K562 (cell line): ENCODE data around the gene INTS4. TPM values are rescaled to one million over a fixed set of nuclear protein-coding genes. Genes with fewer than 3 reads are reported as not detected.
A peak's percentile ranks its signal among the peaks of the same experiment; 100 is the strongest.

Source experiments
- CHD1 ChIP-seq: fragments of 200-600 bp; sonication (generic); IDR thresholded peaks from one replicate; pipeline ENCODE4 v1.6.1; 2012; ENCODE audit warnings: mild to moderate bottlenecking, moderate library complexity, low read length, inconsistent platforms
- DNMT1 ChIP-seq: fragments of 450-650 bp; IDR thresholded peaks from 2 replicates; pipeline ENCODE4 v1.6.1; 2016; ENCODE audit warnings: antibody characterized with exemption, mild to moderate bottlenecking
- ERF ChIP-seq: fragments of 450-650 bp; formaldehyde crosslinking; IDR thresholded peaks from 2 replicates; pipeline ENCODE4 v1.4.0; 2020; ENCODE audit warnings: mild to moderate bottlenecking, mixed read lengths
- GTF2E2 ChIP-seq: fragments of 200-800 bp; sonication (Bioruptor generic); IDR thresholded peaks from 2 replicates; pipeline ENCODE4 v1.6.1; 2016; ENCODE audit warnings: missing genetic modification characterization, missing compliant biosample characterization
- IRF9 ChIP-seq: fragments of 450-650 bp; IDR thresholded peaks from 2 replicates; pipeline ENCODE4 v1.6.1; 2016; ENCODE audit warnings: missing biosample characterization, missing genetic modification characterization
- NCOR1 ChIP-seq: fragments of 450-650 bp; IDR thresholded peaks from 2 replicates; pipeline ENCODE4 v1.6.1; 2016; ENCODE audit warnings: mild to moderate bottlenecking, moderate library complexity
- NR2C1 ChIP-seq, 2 experiments: fragments of 450-650 bp; IDR thresholded peaks; 2 replicates each; pipeline ENCODE4 v1.6.1; 2017; ENCODE audit warnings: mild to moderate bottlenecking in 2 of 2, antibody characterized with exemption in 1 of 2, inconsistent platforms in 1 of 2, missing compliant biosample characterization in 1 of 2, missing genetic modification characterization in 1 of 2
- PKNOX1 ChIP-seq: fragments of 450-650 bp; IDR thresholded peaks from 2 replicates; pipeline ENCODE4 v1.6.1; 2016
- SIRT6 ChIP-seq: IDR thresholded peaks from one replicate; pipeline ENCODE4 v1.6.1; 2012; ENCODE audit warnings: low read depth, mild to moderate bottlenecking, control low read depth, inconsistent platforms, low read length, moderate library complexity
- SMARCB1 ChIP-seq: IDR thresholded peaks from 2 replicates; pipeline ENCODE4 v1.6.1; 2011; ENCODE audit warnings: improper control_type of control experiment, low read depth; ENCODE audit not compliant: insufficient read length
- SOX6 ChIP-seq: fragments of 450-650 bp; IDR thresholded peaks from 2 replicates; pipeline ENCODE4 v1.6.1; 2014; ENCODE audit warnings: mild to moderate bottlenecking
- ZKSCAN1 ChIP-seq: fragments of 150-350 bp; IDR thresholded peaks from 2 replicates; pipeline ENCODE4 v1.6.1; 2016; ENCODE audit warnings: low read depth, low read length
- ZNF318 ChIP-seq, 2 experiments: fragments of 450-650 bp; IDR thresholded peaks; 2 replicates each; pipeline ENCODE4 v1.6.1; 2016; ENCODE audit warnings: mild to moderate bottlenecking in 2 of 2, borderline replicate concordance in 1 of 2, low read depth in 1 of 2, moderate library complexity in 1 of 2
- ZNF644 ChIP-seq: fragments of 200-800 bp; sonication (Bioruptor generic); IDR thresholded peaks from 2 replicates; pipeline ENCODE4 v1.6.1; 2016; ENCODE audit warnings: low read depth, missing genetic modification characterization, missing compliant biosample characterization
- ZSCAN32 ChIP-seq: fragments of 450-650 bp; formaldehyde crosslinking; IDR thresholded peaks from 2 replicates; pipeline ENCODE4 v1.4.0; 2020; ENCODE audit warnings: mild to moderate bottlenecking, moderate library complexity
- polyA plus RNA-seq, 8 experiments: library from polyadenylated mRNA; depleted of rRNA in 4 of 8; stranded (reverse) in 5 of 8; unstranded in 3 of 8; fragments of >200 nt; fragmentation: Nextera tagmentation in 2 of 8; fragmentation: Illumina TruSeq in 1 of 8; extraction: Ambion mirVana in 2 of 8; extraction: Trizol in 1 of 8; gene quantifications; 2 replicates each; pipeline versions ENCODE4 v1.2.1 to v1.2.3, GENCODE V29; 2011 to 2014; ENCODE audit warnings: inconsistent platforms in 1 of 8, missing spikeins in 1 of 8
- total RNA-seq, 7 experiments: library from RNA; depleted of rRNA in 6 of 7; stranded (reverse); fragments of >200 nt in 6 of 7; fragmentation: Illumina TruSeq in 2 of 7; extraction: Trizol in 2 of 7; gene quantifications; 2 replicates each; pipeline versions ENCODE4 v1.2.1 to v1.2.3, GENCODE V29; 2011 to 2021; ENCODE audit warnings: low replicate concordance in 1 of 7
- TF ChIP-seq, protein P1 (sequence below), 3 experiments: IDR thresholded peaks in 2 of 3; conservative IDR thresholded peaks in 1 of 3; 2 replicates each; pipeline ENCODE4 v1.5.1; 2011 to 2012; ENCODE audit warnings: low read length in 3 of 3, mild to moderate bottlenecking in 3 of 3, control low read depth in 2 of 3, improper control_type of control experiment in 1 of 3, inconsistent platforms in 1 of 3, low read depth in 1 of 3, mixed read lengths in 1 of 3, moderate library complexity in 1 of 3; ENCODE audit not compliant: insufficient read depth in 2 of 3

INTS4 gene
- total and polyA plus RNA-seq, 9 of the 15 experiments (the other 6 are each of a cell fraction or from before 2014, with no cell fraction given), result 28.4 to 53.4 (median 44.5) TPM

GRCh38 chr11:78041843-78042440 is 47.5 kb upstream of the INTS4 start (continued):
- TF ChIP-seq PKNOX1, result no peak
- TF ChIP-seq, protein P1, sequence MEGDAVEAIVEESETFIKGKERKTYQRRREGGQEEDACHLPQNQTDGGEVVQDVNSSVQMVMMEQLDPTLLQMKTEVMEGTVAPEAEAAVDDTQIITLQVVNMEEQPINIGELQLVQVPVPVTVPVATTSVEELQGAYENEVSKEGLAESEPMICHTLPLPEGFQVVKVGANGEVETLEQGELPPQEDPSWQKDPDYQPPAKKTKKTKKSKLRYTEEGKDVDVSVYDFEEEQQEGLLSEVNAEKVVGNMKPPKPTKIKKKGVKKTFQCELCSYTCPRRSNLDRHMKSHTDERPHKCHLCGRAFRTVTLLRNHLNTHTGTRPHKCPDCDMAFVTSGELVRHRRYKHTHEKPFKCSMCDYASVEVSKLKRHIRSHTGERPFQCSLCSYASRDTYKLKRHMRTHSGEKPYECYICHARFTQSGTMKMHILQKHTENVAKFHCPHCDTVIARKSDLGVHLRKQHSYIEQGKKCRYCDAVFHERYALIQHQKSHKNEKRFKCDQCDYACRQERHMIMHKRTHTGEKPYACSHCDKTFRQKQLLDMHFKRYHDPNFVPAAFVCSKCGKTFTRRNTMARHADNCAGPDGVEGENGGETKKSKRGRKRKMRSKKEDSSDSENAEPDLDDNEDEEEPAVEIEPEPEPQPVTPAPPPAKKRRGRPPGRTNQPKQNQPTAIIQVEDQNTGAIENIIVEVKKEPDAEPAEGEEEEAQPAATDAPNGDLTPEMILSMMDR (IDR thresholded peaks at IDR 0.05 in 2 of 3, conservative IDR thresholded peaks at IDR 0.05 in 1 of 3; ENCODE audit: insufficient read depth in 2 of 3, low read depth in 1 of 3, low read length in 3 of 3), result no peak
- no peak for TF ChIP-seq SIRT6
- TF ChIP-seq ZSCAN32, result no peak
- TF ChIP-seq CHD1, result no peak
- no peak for TF ChIP-seq ZKSCAN1
- TF ChIP-seq SOX6, result no peak
- TF ChIP-seq IRF9 (tag), result peak; percentile 66; the same call in 1 of the 2 replicates
- TF ChIP-seq ZNF644, result 0 out of 2 replicates have a peak, but pooled peaks have one; percentile 29
- no peak for TF ChIP-seq NR2C1 (IDR thresholded peaks at IDR 0.05)
- TF ChIP-seq NR2C1 (tag; IDR thresholded peaks at IDR 0.05), result peak; percentile 65; the same call in 1 of the 2 replicates
- 0 out of 2 replicates have a peak, but pooled peaks have one; percentile 60 for TF ChIP-seq ERF (CRISPR knock-in tag)
- TF ChIP-seq NCOR1, result no peak
- TF ChIP-seq ZNF318 (IDR thresholded peaks at IDR 0.05; ENCODE audit: borderline replicate concordance in 1 of 2, low read depth in 1 of 2), result no peak
- no peak for TF ChIP-seq GTF2E2 (tag)
- TF ChIP-seq SMARCB1, result no peak
- no peak for TF ChIP-seq DNMT1
